Smooth muscle cell of the coronary artery (primary cell): ENCODE data around the gene TMC1. TPM values are rescaled to one million over a fixed set of nuclear protein-coding genes. Genes with fewer than 3 reads are reported as not detected.

Experiments
- total RNA-seq: library from RNA; depleted of rRNA; stranded (reverse); fragments of >200 nt; gene quantifications from 2 replicates; pipeline ENCODE4 v1.2.3, GENCODE V29; 2014; ENCODE audit warnings: low replicate concordance

Gene TMC1
- 0.68 and 1.3 TPM in 2 replicates for total RNA-seq

DNA sequence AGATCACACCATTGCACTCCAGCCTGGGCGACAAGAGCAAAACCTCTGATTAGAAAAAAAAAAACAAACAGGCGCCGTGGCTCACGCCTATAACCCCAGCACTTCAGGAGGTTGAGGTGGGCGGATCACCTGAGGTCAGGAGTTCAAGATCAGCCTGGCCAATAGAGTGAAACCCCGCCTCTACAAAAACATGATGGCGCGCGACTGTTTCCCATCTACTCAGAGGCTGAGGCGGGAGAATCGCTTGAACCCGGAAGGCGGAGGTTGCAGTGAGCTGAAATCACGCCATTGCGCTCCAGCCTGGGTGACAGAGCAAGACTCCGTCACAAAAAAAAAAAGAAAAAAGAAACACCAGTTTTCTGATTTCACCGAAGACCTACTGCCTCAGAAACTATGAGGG is at the start of gene TMC1:
Gene TMC1, plus strand, starts transcription at position 193 of the 400 bp plus-strand sequence. CDS start 127,041 bp downstream, outside the sequence.

Other genes starting within 250 kb of the TMC1 start
- 29.5 and 141 TPM in 2 replicates for gene ZFAND5, start 156.4 kb upstream of the TMC1 start, total RNA-seq